GM18526 (cell line): ENCODE data around the gene PLXNA4.

Experiments used
- POLR2A ChIP-seq: IDR thresholded peaks from 3 replicates; pipeline ENCODE4 v1.6.1; 2011; ENCODE audit not compliant: insufficient read length; ENCODE audit errors: extremely low read depth

Gene PLXNA4

GRCh38 chr7:132395361-132395760 lies 180.9 kb downstream of the PLXNA4 start:
- TF ChIP-seq POLR2A = no peak

GRCh38 chr7:132394283-132395198 lies 181.7 kb downstream of the PLXNA4 start:
- TF ChIP-seq POLR2A = no peak

- TF ChIP-seq POLR2A = no peak
Measured at GRCh38 chr7:132393789-132394261, 182.4 kb downstream of the PLXNA4 start.

- TF ChIP-seq POLR2A = no peak
Measured at GRCh38 chr7:132392713-132393112, 183.6 kb downstream of the PLXNA4 start.

GRCh38 chr7:132390705-132391104 lies 185.6 kb downstream of the PLXNA4 start:
- no peak for TF ChIP-seq POLR2A

GRCh38 chr7:132388688-132389087 lies 187.6 kb downstream of the PLXNA4 start:
- no peak for TF ChIP-seq POLR2A

GRCh38 chr7:132387596-132387995 lies 188.7 kb downstream of the PLXNA4 start:
- no peak for TF ChIP-seq POLR2A

- no peak for TF ChIP-seq POLR2A
Measured at GRCh38 chr7:132386201-132386681, 190.0 kb downstream of the PLXNA4 start.

- no peak for TF ChIP-seq POLR2A
Measured at GRCh38 chr7:132383962-132384361, 192.3 kb downstream of the PLXNA4 start.

GRCh38 chr7:132381742-132382472 lies 194.4 kb downstream of the PLXNA4 start:
- TF ChIP-seq POLR2A = no peak

GRCh38 chr7:132380059-132380458 lies 196.2 kb downstream of the PLXNA4 start:
- no peak for TF ChIP-seq POLR2A

- TF ChIP-seq POLR2A = no peak
Measured at GRCh38 chr7:132379292-132379691, 197.0 kb downstream of the PLXNA4 start.

GRCh38 chr7:132377703-132378584 lies 198.3 kb downstream of the PLXNA4 start:
- no peak for TF ChIP-seq POLR2A

GRCh38 chr7:132377015-132377414 lies 199.3 kb downstream of the PLXNA4 start:
- TF ChIP-seq POLR2A = no peak
